Vagina (tissue), 2 donors: Measurements from ENCODE around the gene ANG. TPM values are rescaled to one million over a fixed set of nuclear protein-coding genes. Genes with fewer than 3 reads are reported as not detected.
"Not testable (repeated sequence)": the region's sequence is repeated elsewhere in the genome, so short reads cannot be mapped to it uniquely, and the experiment has no call there.

Source experiments
- DNase-seq, 2 donors: peaks; one replicate each; pipeline ENCODE4 v3.0.0-alpha.2; 2017; ENCODE audit errors: extremely low spot score in 2 of 2
- H3K27ac ChIP-seq: fragments of 200-600 bp; sonication (generic); one replicate; pipeline ENCODE4 v1.5.1; 2019
- H3K27me3 ChIP-seq: fragments of 200-600 bp; sonication (generic); one replicate; pipeline ENCODE4 v1.5.1; 2019
- H3K36me3 ChIP-seq, 2 donors: fragments of 200-600 bp; sonication (generic); one replicate each; pipeline ENCODE4 v1.5.1; 2017 to 2019
- H3K4me1 ChIP-seq: fragments of 200-600 bp; sonication (generic); one replicate; pipeline ENCODE4 v1.5.1; 2019
- H3K4me3 ChIP-seq, 2 donors: fragments of 200-600 bp; sonication (generic); 1 replicate in 1 of 2; 2 replicates in 1 of 2; pipeline ENCODE4 v1.5.1; 2016 to 2019
- H3K9me3 ChIP-seq: fragments of 200-600 bp; sonication (generic); one replicate; pipeline ENCODE4 v1.5.1; 2019
- POLR2A ChIP-seq, 2 donors: fragments of 450-650 bp; IDR thresholded peaks; one replicate each; pipeline ENCODE4 v1.6.1; 2017; ENCODE audit warnings: antibody characterized with exemption in 2 of 2, mild to moderate bottlenecking in 2 of 2, moderate library complexity in 2 of 2
- POLR2AphosphoS5 ChIP-seq, 2 donors: sonication (generic); formaldehyde crosslinking; IDR thresholded peaks; one replicate each; pipeline ENCODE4 v1.9.0; 2017; ENCODE audit warnings: antibody characterized with exemption in 2 of 2, mild to moderate bottlenecking in 2 of 2, low read depth in 1 of 2; ENCODE audit not compliant: insufficient read depth in 1 of 2
- intact Hi-C: fragments of 100-400 bp; cut with DNase I; formaldehyde crosslinking; loops from one replicate; pipeline ENCODE4 v1.15.1; 2023
- small RNA-seq: library from RNA; depleted of rRNA; stranded (forward); fragments of <200 nt; gene quantifications from one replicate; pipeline ENCODE3, GENCODE V24; 2016
- total RNA-seq: library from RNA; depleted of rRNA; stranded (reverse); fragments of >200 nt; gene quantifications from one replicate; pipeline ENCODE4 v1.2.3, GENCODE V29; 2016
- TF ChIP-seq, protein P1 (sequence below), 3 experiments: fragments of 450-650 bp in 2 of 3; fragments of 200-600 bp in 1 of 3; sonication (generic) in 1 of 3; IDR thresholded peaks; one replicate each; pipeline ENCODE4 v1.5.1; 2017 to 2019; ENCODE audit warnings: antibody characterized with exemption in 3 of 3, mild to moderate bottlenecking in 2 of 3, moderate library complexity in 2 of 3

Gene ANG
- total RNA-seq, 1 donor from 2014 or later = 34.9 TPM

DNA sequence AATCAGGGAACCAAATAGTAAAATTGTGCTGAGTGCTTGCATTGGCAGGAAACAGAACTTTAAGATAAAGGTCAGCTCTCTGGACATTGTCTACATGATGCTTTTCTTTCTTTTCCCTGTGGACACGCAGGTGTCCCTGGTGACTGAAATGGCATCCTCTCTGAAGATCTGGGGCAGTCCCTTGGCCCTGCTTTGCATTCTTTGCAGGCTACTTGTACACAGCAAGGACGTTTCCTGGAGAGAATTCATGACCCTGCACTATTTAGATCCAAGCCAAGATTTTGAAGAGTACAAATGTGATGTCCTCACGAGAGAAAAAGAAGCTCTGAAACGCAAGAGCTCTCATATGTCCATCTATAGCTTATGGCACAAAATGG lies 45.9 kb downstream of the ANG start:
- no peak overlapping the region for H3K27ac ChIP-seq
- H3K4me1 ChIP-seq = no peaks in the 10 kb centered on the region
- TF ChIP-seq POLR2AphosphoS5 (IDR thresholded peaks at IDR 0.05; ENCODE audit: insufficient read depth in 1 of 2, low read depth in 1 of 2) (no peak), POLR2A (IDR thresholded peaks at IDR 0.05) (no peak)
- TF ChIP-seq, protein P1, sequence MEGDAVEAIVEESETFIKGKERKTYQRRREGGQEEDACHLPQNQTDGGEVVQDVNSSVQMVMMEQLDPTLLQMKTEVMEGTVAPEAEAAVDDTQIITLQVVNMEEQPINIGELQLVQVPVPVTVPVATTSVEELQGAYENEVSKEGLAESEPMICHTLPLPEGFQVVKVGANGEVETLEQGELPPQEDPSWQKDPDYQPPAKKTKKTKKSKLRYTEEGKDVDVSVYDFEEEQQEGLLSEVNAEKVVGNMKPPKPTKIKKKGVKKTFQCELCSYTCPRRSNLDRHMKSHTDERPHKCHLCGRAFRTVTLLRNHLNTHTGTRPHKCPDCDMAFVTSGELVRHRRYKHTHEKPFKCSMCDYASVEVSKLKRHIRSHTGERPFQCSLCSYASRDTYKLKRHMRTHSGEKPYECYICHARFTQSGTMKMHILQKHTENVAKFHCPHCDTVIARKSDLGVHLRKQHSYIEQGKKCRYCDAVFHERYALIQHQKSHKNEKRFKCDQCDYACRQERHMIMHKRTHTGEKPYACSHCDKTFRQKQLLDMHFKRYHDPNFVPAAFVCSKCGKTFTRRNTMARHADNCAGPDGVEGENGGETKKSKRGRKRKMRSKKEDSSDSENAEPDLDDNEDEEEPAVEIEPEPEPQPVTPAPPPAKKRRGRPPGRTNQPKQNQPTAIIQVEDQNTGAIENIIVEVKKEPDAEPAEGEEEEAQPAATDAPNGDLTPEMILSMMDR (IDR thresholded peaks at IDR 0.05) = no peak
- no peak overlapping the region for H3K4me3 ChIP-seq
- intact Hi-C loops = no loop called here
- no peaks in the 10 kb centered on the region for H3K36me3 ChIP-seq
- no peaks in the 10 kb centered on the region for H3K9me3 ChIP-seq
- no peak for DNase-seq
- no peaks in the 10 kb centered on the region for H3K27me3 ChIP-seq

DNA sequence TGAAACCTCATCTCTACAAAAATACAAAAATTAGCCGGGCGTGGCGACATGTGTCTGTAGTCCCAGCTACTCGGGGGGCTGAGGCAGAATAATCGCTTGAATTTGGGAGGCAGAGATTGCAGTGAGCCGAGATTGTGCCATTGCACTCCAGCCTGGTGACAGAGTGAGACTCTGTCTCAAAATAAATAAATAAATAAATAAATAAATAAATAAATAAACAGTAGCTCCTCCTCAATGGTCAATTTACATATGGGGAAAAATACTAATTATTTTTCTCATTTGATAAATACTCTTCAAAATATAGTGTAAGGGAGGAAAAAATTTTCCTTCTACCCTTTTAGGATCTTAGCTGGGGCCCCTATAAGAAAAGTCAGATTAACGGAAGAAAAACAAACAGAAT lies 49.7 kb downstream of the ANG start:
- H3K36me3 ChIP-seq, H3K9me3 ChIP-seq, H3K27me3 ChIP-seq, H3K4me1 ChIP-seq, DNase-seq, H3K27ac ChIP-seq, H3K4me3 ChIP-seq, intact Hi-C loops: not testable (repeated sequence)

DNA sequence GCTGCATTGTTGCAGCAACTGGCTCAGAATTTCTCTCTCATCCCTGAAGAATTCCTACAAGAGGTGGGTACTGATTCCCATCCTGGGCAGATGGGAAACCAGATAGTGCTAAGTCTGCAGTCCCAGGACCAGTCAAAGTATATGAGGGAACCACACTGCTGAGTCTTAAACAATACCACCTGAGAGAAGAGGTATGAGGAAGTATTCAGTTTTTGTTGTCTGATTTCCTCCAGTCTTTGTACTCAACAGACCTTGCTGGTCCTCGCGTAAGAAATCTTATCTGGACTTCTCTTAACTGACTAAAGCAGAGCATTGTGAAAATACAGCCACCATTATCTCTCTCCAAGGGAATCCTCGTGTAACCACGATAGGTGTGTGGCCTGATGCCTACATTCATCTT lies 53.6 kb downstream of the ANG start:
- Histone ChIP-seq H3K4me3 (no peak overlapping the region), H3K27ac (no peak overlapping the region), H3K4me1 (no peaks in the 10 kb centered on the region), H3K9me3 (no peaks in the 10 kb centered on the region), H3K36me3 (no peaks in the 10 kb centered on the region), H3K27me3 (no peaks in the 10 kb centered on the region)
- no peak for TF ChIP-seq POLR2AphosphoS5 (IDR thresholded peaks at IDR 0.05; ENCODE audit: insufficient read depth in 1 of 2, low read depth in 1 of 2)
- TF ChIP-seq, protein P1 (IDR thresholded peaks at IDR 0.05) = no peak
- DNase-seq = no peak
- intact Hi-C loops = no loop called here

DNA sequence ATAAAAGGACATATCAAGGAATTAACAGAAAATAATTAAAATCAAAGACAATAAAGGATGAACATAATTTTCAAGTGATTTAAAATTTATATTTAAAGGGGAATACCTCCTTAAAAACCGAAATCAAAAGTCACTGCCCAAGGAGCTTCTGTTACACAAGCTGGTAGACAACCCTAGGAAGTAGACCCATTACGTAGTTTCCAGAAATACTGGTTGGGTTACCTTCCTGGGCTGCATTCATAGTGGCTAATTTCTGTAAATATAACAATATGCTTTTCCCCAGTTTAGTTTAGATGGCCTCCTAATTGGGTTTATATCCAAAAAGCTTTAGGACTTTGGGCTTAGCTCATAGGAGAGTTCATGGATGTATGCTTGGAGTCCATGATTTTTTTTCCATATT lies 55.0 kb downstream of the ANG start:
- H3K4me3 ChIP-seq = no peak overlapping the region
- DNase-seq = no peak
- H3K9me3 ChIP-seq = no peaks in the 10 kb centered on the region
- H3K27me3 ChIP-seq = no peaks in the 10 kb centered on the region
- no peaks in the 10 kb centered on the region for H3K4me1 ChIP-seq
- TF ChIP-seq POLR2A (IDR thresholded peaks at IDR 0.05) (no peak), POLR2AphosphoS5 (IDR thresholded peaks at IDR 0.05; ENCODE audit: insufficient read depth in 1 of 2, low read depth in 1 of 2) (no peak)
- TF ChIP-seq, protein P1 (IDR thresholded peaks at IDR 0.05) = no peak
- no peaks in the 10 kb centered on the region for H3K36me3 ChIP-seq
- H3K27ac ChIP-seq = no peak overlapping the region
- intact Hi-C loops = no loop called here

Small RNA genes within 50 kb of the gene (small RNA-seq; reads per million reads assigned to genes)
- not detected for gene RF00019

Other genes with a start within 250 kb of the ANG start
- gene OSGEP, start 234.0 kb upstream of the ANG start, total RNA-seq = 60.9 TPM
- 95.5 TPM for gene APEX1, start 233.5 kb upstream of the ANG start, total RNA-seq
- gene PIP4P1, start 227.3 kb upstream of the ANG start, total RNA-seq = 24.1 TPM
- 64.6 TPM for gene PNP, start 219.4 kb upstream of the ANG start, total RNA-seq
- gene RNASE10, start 183.2 kb upstream of the ANG start, total RNA-seq = not detected
- gene RNASE9, start 127.7 kb upstream of the ANG start, total RNA-seq = not detected
- gene RNASE11, start 100.8 kb upstream of the ANG start, total RNA-seq = not detected
- gene RNASE12, start 97.4 kb upstream of the ANG start, total RNA-seq = not detected
- not detected for gene OR6S1, start 47.1 kb upstream of the ANG start, total RNA-seq
- gene RNASE4, start 4.2 kb upstream of the ANG start, total RNA-seq = 132 TPM
- not detected for gene EDDM3A, start 57.1 kb downstream of the ANG start, total RNA-seq
- not detected for gene EDDM3B, start 79.6 kb downstream of the ANG start, total RNA-seq
- gene RNASE6, start 92.5 kb downstream of the ANG start, total RNA-seq = 4.7 TPM
- 174 TPM for gene RNASE1, start 114.1 kb downstream of the ANG start, total RNA-seq
- not detected for gene RNASE3, start 202.6 kb downstream of the ANG start, total RNA-seq